NCI-H82 (cell line): ENCODE measurements around the gene MRFAP1.

ENCODE experiments used
- DNase-seq: peaks from one replicate; lab custom pipeline; 2025; lab: John Stamatoyannopoulos, UW

The MRFAP1 gene

DNA sequence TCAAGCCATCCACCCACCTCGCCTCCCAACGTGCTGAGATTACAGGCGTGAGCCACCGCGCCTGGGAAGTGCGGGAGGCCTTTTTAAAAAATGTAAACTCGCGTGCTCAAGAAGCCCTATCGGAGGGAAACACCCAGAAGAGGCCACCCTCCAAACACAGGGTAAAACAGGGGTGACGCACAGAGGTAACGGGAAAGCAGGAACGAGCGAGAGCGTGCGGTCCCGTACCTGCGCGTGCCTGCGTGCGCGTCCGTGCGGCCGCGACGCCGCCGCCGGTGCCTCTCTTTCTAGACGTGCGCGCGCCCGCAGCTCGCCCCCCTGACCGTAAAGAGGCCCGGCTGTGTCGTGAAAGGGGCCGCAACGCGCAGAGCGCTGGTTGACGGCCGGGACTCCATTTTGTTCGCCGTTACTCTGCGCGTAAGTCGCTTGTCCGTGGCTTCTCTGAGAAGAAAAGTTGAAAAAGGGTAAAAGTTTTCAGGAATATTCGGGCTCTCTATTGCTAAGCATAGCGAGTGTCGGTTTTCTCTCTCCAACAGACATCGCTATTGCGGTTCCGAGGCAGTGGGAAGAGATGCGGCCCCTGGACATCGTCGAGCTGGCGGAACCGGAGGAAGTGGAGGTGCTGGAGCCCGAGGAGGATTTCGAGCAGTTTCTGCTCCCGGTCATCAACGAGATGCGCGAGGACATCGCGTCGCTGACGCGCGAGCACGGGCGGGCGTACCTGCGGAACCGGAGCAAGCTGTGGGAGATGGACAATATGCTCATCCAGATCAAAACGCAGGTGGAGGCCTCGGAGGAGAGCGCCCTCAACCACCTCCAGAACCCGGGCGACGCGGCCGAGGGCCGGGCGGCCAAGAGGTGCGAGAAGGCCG lies at the start of gene MRFAP1:
Gene MRFAP1 (plus strand): TSS at position 394 of the 872 bp plus-strand sequence. CDS start 178 bp downstream, at position 572.
- DNase-seq: peak; percentile 93

- DNase-seq: peak; percentile 59
Measured at GRCh38 chr4:6591313-6591712, 49.2 kb upstream of the MRFAP1 start.

GRCh38 chr4:6591781-6592180 lies 48.7 kb upstream of the MRFAP1 start:
- DNase-seq: no peak

DNA sequence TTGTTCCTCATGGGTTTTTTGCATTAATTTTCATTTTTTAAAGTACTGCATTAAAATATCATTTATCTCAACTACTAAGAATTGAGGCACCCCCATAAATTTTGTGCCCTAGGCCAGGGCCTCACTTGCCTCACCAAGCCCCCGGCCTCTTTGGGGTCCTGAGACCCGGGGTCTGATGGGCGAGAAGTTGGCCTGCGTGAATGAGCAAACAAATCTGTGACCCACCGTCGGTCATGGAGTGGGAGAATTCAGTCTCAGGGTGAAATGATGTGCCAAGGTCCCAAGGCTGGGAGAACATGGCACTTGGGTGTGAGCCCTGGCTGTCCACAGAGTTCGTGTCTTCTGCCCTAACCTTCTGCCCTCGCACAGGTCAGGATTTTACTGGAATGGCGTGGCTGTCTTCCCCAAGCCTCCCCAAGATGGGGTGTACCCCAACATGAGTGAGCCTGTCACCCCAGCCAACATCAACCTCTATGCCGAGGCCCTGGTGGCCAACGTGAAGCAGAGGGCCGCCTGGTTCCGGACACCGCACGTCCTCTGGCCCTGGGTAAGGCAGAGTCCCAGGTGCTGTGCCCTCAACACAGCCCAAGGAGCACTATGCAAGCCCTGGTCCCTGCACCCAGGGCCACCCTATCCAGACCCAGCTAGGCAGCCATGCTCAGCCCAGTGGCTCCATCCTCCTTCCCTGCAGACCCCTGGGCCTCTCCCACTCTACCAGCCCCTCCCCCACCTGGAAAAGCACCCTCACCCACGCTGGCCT lies 47.5 kb upstream of the MRFAP1 start:
- no peak for DNase-seq

DNA sequence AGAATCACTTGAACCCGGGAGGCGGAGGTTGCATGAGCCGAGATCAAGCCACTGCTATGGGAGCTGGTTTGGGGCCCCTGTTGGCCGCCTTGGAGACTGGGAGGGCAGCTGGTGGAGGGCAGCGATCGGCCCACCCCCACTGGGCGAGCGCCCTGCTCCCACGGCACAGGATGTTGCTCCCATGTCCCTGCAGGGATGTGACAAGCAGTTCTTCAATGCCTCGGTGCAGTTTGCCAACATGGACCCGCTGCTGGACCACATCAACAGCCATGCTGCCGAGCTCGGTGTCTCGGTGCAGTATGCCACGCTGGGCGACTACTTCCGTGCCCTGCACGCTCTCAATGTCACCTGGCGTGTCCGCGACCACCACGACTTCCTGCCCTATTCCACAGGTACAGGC lies 46.1 kb upstream of the MRFAP1 start:
- no peak for DNase-seq

DNA sequence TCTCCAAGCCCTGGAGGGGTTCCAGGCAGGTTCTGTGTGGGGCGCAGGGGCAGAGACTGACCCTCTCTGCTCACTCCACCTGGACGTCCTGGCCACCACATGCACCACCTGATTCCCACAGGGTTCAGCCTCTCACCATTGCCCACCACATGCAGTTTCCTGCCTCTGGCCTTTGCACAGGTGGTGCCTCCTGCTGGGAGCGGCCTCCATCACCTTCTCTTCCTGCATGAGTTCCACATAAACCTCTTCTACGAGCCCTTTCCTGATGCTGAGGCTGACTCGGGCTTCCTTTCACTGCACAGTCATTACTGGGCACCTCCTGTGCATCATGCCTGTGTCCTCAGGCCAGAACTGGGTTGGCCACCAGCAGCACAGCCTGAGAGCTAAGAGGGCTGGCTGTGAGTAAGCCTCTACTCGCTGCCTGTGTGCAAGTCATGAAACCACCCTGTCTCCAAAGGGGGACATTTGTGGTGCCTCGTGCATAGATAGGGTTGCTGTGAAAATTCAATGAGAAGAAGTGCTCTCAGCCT lies 45.6 kb upstream of the MRFAP1 start:
- DNase-seq: no peak

DNA sequence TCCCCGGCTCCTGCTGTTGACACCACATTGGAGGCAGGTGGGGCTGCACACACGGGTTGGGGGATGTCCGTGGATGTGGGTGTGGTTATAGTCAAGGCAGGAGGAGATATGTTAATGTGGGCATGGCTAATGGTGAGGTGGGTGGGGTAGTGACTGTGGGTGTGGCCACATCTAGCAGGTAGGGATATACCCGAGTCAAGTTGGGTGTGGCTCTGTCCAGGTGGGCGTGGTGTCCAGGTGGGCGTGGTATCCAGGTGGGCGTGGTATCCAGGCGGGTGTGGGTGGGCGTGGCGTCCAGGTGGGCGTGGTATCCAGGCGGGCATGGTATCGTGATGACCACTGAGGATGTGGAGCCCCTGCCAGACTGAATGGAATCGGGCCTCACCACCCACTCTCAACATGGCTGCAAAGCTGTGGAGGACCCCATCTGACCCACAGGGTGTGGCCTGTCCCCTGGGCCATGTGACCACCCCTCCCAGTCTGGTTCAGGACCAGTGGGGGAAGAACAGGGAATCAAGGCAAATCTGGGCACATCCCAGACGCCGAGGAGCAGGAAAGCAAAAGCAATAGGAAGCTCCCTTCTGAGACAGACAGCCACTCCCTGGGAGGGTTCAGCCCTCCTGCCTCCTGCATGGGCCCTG lies 44.5 kb upstream of the MRFAP1 start:
- DNase-seq: peak; percentile 44

DNA sequence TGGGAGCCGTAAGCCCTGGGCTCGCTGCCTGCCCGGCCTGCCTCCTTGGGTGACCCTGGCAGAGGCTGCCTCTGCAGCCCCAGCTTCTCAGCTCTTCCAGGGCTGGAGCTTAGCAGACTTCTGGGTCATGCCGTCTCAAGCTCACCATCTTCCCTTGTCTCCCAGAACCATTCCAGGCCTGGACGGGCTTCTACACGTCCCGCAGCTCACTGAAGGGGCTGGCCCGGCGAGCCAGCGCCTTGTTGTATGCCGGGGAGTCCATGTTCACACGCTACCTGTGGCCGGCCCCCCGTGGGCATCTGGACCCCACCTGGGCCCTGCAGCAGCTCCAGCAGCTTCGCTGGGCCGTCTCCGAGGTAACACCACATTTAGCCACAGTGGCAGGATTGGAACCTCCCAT lies 43.5 kb upstream of the MRFAP1 start:
- DNase-seq: no peak

GRCh38 chr4:6598127-6598526 lies 42.4 kb upstream of the MRFAP1 start:
- DNase-seq: no peak

DNA sequence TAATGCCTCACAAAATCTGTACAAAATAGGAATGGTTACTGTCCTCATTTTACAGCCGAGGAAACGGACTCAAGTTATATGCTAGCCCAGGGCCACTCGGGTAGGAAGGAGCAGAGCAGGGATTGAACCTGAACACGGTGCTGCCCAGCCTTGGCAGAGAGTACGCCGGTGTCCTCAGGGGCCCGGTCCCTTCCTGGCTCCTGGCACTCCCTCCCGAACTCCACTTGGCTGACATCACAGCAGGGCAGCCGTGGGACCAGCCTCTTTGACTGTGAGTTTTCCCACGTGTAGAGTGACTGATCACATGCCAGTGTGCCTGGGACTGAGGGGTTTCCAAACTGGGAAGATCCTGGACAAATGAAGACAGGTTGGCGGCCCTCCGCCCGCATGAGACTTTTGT lies 41.8 kb upstream of the MRFAP1 start:
- DNase-seq: no peak

DNA sequence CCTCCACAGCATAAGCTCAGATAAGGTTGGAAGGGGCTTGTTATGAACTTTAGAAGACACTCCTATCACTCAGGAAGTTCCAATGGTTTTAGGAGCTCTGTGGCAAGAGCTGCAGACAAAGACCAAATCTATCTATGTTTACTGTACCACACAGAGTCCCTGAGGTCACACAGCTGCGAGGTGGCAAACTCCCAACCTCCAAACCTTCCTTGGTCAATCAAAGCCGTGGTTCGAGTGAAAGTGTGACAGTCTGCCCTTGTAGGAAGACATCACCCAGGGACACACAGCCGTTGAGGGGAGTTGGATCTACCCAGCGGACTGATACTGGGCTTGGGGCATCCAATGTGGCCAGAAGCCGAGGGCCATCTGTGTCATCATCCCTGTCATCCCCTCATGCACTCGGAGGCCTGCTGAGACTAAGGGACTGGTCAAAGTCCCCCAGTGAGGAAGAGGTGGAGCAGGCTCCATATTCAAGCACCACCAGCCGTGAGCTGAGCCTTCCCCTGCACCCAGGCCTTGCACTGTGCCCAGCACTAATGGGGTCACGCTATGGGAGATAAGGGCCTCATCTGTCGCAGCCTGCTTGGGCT lies 38.7 kb upstream of the MRFAP1 start:
- no peak for DNase-seq

GRCh38 chr4:6602289-6602688 lies 38.2 kb upstream of the MRFAP1 start:
- no peak for DNase-seq

- DNase-seq: no peak
Measured at GRCh38 chr4:6603128-6603527, 37.4 kb upstream of the MRFAP1 start.

- no peak for DNase-seq
Measured at GRCh38 chr4:6605114-6605513, 35.4 kb upstream of the MRFAP1 start.

GRCh38 chr4:6605605-6606004 lies 34.9 kb upstream of the MRFAP1 start:
- no peak for DNase-seq

DNA sequence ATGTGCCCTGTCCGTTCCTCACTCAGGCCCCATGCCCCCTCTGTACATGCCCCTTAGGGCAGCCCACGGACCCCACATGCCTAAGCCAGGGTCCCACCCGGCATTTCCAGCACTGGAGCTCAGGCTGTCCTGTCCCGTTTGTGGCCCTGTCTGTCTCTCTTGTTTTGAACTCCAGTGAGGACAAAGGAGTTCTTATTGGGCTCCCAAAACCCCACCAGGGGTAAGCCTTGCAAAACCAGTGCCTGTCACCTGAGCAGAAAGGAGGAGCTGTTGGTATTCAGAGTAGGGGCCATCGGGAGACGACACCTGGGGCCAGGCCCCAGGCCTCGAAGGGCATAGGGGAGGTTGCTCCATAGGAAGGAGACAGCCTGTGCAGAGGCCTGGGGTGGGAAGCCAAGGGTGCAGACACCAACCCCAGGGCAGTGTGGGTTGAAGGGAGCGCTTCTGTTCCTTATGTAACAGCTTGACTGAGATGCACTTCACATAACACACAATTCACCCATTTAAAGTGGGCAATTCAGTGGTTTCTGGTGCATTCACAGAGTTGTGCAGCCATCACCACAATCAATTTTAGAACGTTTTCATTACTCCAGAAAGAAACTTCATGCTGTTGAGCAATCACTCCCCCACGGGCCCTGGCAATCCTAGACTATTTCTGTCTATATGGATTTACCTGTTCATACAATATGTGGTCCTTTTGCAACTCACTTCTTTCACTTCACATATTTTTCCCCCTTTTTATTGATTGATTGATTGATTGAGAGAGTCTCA lies 33.8 kb upstream of the MRFAP1 start:
- no peak for DNase-seq

GRCh38 chr4:6607368-6608055 lies 33.0 kb upstream of the MRFAP1 start:
- no peak for DNase-seq

- peak; percentile 20 for DNase-seq
Measured at GRCh38 chr4:6608758-6609414, 31.6 kb upstream of the MRFAP1 start.

GRCh38 chr4:6609415-6610079 lies 30.9 kb upstream of the MRFAP1 start:
- DNase-seq: no peak
